Omental fat pad (tissue), 4 donors: ENCODE measurements around the gene SRGAP1. TPM values are rescaled to one million over a fixed set of nuclear protein-coding genes. Genes with fewer than 3 reads are reported as not detected.
"Not testable (repeated sequence)": the region's sequence is repeated elsewhere in the genome, so short reads cannot be mapped to it uniquely, and the experiment has no call there.

ENCODE experiments used
- ATAC-seq: fragments of 150-250 bp; one replicate; pipeline ENCODE4 v1.9.1; 2016; ENCODE audit warnings: mild to moderate bottlenecking, moderate library complexity; ENCODE audit not compliant: low FRiP score
- DNase-seq: peaks from one replicate; pipeline ENCODE4 v3.0.0-alpha.2; 2019; ENCODE audit warnings: low spot score
- CTCF ChIP-seq, 3 donors: fragments of 450-650 bp; IDR thresholded peaks; one replicate each; pipeline ENCODE4 v1.5.1; 2016 to 2017; ENCODE audit warnings: antibody characterized with exemption in 3 of 3, mild to moderate bottlenecking in 3 of 3, moderate library complexity in 2 of 3
- total RNA-seq, 4 donors: library from RNA; depleted of rRNA; stranded (reverse); fragments of >200 nt; gene quantifications; one replicate each; pipeline ENCODE4 v1.1.0, GENCODE V29; 2016

The SRGAP1 gene
- total RNA-seq, 4 donors from 2014 or later: 10.6 to 69.1 (median 12.9) TPM

DNA sequence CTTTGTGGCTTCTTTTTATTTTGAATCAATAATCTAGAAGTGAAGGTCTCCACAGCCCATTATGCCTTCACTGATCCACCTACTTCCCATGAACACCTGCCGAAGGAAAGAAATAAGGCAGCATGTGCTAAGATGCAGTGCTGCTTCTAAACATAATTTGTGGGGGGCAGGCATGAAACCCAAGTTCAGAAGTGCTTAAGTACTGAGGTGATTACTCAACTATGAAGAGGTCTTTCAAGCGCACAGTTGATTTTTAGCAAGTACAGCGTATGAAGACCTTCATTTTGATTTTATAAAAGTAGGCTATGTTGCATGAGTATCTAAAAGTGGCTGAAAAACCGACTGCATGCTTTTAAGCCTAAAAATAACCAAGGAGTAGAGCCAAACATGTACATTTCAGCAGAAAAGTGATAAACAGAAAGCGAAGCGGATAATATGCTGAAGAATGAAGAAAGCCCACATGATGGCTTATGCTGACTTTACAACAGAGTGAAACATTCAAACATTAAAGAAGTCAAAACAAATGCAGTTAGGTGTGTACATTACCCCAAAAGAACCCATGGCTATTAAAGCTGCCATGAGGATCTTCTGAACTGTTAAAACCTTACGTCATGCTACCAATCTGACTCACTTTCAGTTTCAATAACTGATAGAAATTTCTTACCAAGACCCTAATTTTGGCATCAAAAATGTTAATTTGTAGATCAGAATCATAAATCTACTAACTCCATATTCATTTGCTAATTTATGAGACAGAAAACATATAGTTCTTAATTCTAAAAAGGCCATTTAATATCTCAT lies 348.3 kb downstream of the SRGAP1 start:
- no peak for ATAC-seq

DNA sequence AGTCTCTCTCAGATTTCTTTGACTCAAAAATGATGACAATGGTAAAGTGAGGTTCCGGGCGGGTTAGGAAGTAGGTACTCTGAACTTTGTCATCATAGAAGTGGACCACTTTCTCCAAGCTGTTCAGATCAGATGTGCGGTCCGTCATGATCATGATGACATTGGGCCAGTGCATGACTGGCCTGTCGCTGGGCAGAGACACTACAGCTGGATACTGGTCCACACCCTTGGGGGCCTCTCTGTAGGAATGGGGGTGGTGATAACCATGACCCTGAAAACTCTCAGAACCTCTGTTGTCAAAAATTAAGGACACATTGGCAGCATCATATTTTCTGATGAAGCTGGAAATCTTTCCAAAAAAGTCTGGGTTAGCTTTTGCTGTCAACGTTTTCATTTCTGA lies 349.4 kb downstream of the SRGAP1 start:
- no peak for TF ChIP-seq CTCF (IDR thresholded peaks at IDR 0.05)
- no peak for ATAC-seq
- DNase-seq: no peak

More for the DNA sequence above, 348.3 kb downstream of the SRGAP1 start:
- DNase-seq: no peak
- TF ChIP-seq CTCF (IDR thresholded peaks at IDR 0.05): no peak

- DNase-seq (no peak), ATAC-seq (no peak)
- TF ChIP-seq CTCF (IDR thresholded peaks at IDR 0.05): no peak
Observed at GRCh38 chr12:64194333-64195149, 350.0 kb downstream of the SRGAP1 start.

DNA sequence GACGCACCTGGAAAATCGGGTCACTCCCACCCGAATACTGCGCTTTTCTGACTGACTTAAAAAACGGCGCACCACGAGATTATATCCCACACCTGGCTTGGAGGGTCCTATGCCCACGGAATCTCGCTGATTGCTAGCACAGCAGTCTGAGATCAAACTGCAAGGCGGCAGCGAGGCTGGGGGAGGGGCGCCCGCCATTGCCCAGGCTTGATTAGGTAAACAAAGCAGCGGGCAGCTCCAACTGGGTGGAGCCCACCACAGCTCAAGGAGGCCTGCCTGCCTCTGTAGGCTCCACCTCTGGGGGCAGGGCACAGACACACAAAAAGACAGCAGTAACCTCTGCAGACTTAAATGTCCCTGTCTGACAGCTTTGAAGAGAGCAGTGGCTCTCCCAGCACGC lies 351.3 kb downstream of the SRGAP1 start:
- DNase-seq, ATAC-seq: not testable (repeated sequence)

DNA sequence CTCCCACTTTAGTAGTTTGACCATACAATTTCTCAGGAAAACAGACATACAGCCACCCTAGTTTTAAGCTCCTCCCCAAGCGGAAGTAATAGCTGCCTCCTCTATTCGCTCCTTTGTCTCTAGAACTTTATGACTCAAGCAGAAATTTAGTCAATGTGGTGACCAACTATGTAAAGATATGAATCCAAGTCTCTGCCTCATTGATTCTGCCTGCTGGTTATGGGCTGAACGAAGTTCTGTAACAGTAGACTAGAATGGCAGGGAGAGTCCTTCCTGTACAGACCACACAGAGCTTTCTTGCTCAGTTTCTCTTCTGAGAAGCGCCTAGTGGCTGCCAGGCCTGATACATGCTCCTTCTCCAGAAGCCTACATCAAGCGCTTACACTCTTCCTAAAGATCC lies 358.5 kb downstream of the SRGAP1 start:
- DNase-seq (no peak), ATAC-seq (no peak)
- no peak for TF ChIP-seq CTCF (IDR thresholded peaks at IDR 0.05)

DNA sequence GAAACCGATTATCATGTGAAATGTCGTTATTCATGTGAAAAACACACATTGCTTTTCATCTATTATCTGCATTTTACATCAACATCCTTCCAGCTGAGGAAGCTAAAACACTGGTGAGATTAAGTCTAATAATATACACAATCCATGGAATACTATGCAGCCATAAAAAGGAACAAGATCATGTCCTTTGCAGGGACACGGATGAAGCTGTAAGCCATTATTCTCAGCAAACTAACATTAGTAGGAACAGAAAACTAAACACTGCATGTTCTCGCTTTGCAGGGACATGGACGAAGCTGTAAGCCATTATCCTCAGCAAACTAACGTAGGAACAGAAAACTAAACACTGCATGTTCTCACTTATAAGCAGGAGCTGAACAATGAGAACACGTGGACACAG lies 359.3 kb downstream of the SRGAP1 start:
- ATAC-seq (no peak), DNase-seq (no peak)
- no peak for TF ChIP-seq CTCF (IDR thresholded peaks at IDR 0.05)

- DNase-seq (no peak), ATAC-seq (no peak)
- TF ChIP-seq CTCF (IDR thresholded peaks at IDR 0.05): no peak
Observed at GRCh38 chr12:64205542-64205941, 361.0 kb downstream of the SRGAP1 start.
